Natural killer cell (primary cell): ENCODE measurements around the gene CCDC33. TPM values are rescaled to one million over a fixed set of nuclear protein-coding genes. Genes with fewer than 3 reads are reported as not detected.

Experiments
- ATAC-seq, 3 donors: fragments of 150-1000 bp in 2 of 3; fragments of 200-7000 bp in 1 of 3; cut with Tn5 transposase; 1 replicate in 1 of 3; 2 replicates in 2 of 3; pipeline ENCODE4 v1.10.0; 2021; ENCODE audit warnings: mild to moderate bottlenecking in 2 of 3, moderate library complexity in 2 of 3
- DNase-seq, 2 donors: peaks; one replicate each; pipeline versions ENCODE4 v3.0.0 to v3.0.0-alpha.2; 2013 to 2021; ENCODE audit warnings: mixed read lengths in 1 of 2
- H3K27ac ChIP-seq: one replicate; pipeline ENCODE4 v1.5.1; 2013; ENCODE audit warnings: mild to moderate bottlenecking, low read length
- H3K27me3 ChIP-seq: one replicate; pipeline ENCODE4 v1.6.1; 2013; ENCODE audit warnings: low read length; ENCODE audit not compliant: control insufficient read depth, insufficient read depth
- H3K36me3 ChIP-seq: one replicate; pipeline ENCODE4 v1.6.1; 2013; ENCODE audit warnings: low read length; ENCODE audit not compliant: control insufficient read depth, insufficient read depth
- H3K4me1 ChIP-seq: one replicate; pipeline ENCODE4 v1.6.1; 2013; ENCODE audit warnings: low read length; ENCODE audit not compliant: control insufficient read depth, insufficient read depth
- H3K4me3 ChIP-seq: one replicate; pipeline ENCODE4 v1.5.1; 2013; ENCODE audit warnings: low read length
- H3K9me3 ChIP-seq: one replicate; pipeline ENCODE4 v1.6.1; 2013; ENCODE audit warnings: low read length; ENCODE audit not compliant: control insufficient read depth, insufficient read depth
- H3K27ac Mint-ChIP-seq, 2 donors: one replicate each; pipeline ENCODE4 v1.8.0; 2022; ENCODE audit warnings: mild to moderate bottlenecking in 2 of 2, mixed read lengths in 2 of 2, moderate library complexity in 1 of 2
- H3K27me3 Mint-ChIP-seq, 2 donors: one replicate each; pipeline ENCODE4 v1.8.0; 2022; ENCODE audit warnings: low read depth in 2 of 2, mixed read lengths in 2 of 2
- H3K36me3 Mint-ChIP-seq: one replicate; pipeline ENCODE4 v1.8.0; 2022; ENCODE audit warnings: mixed read lengths
- H3K4me1 Mint-ChIP-seq, 2 donors: one replicate each; pipeline ENCODE4 v1.8.0; 2022; ENCODE audit warnings: mixed read lengths in 2 of 2
- H3K4me3 Mint-ChIP-seq: one replicate; pipeline ENCODE4 v1.8.0; 2022; ENCODE audit warnings: mild to moderate bottlenecking, moderate library complexity, mixed read lengths
- H3K9me3 Mint-ChIP-seq, 2 donors: one replicate each; pipeline ENCODE4 v1.8.0; 2022; ENCODE audit warnings: mixed read lengths in 2 of 2
- WGBS: methylation state at CpG from one replicate; pipeline ENCODE4 v1.1.7; 2013; ENCODE audit warnings: missing lambda C conversion rate; ENCODE audit not compliant: insufficient coverage; 5-methylcytosine and 5-hydroxymethylcytosine counted together
- intact Hi-C: fragments of 100-400 bp; cut with micrococcal nuclease; formaldehyde crosslinking; loops from one replicate; pipeline ENCODE4 v1.14.2; 2022
- total RNA-seq, 4 donors: library from RNA; stranded (reverse); fragments of 120-200 nt in 1 of 4; gene quantifications; one replicate each; pipeline versions ENCODE4 v1.2.3 to v1.2.4, GENCODE V29; 2013 to 2022
- TF ChIP-seq, protein P1 (sequence below): fragments of 200-600 bp; IDR thresholded peaks from one replicate; pipeline ENCODE4 v1.8.0; 2022; ENCODE audit warnings: antibody characterized with exemption

The CCDC33 gene
- total RNA-seq, 3 donors from 2014 or later (not counting 1 experiment from before 2014, with no cell fraction given), result not detected

DNA sequence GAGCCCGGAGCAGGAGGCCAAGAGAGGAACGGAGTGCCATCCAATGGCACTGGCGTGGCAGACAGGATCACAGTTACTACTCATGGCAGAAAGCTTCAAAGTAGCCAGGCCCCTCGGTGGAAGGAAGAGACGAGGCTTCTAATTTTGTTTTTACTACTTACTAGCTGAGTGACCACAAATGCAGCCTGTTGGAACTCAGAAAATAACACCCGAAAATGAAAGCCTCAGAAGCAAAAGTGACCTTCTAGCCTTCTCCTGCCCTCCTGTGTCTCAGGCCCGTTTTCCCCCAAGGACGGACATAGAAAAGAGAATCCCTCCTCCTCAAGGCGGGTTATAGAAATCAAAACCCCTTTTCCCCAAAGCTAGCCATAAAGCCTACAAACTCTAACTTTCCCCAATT, 23.6 kb upstream of the CCDC33 start:
- Histone ChIP-seq H3K36me3 (no peaks in the 10 kb centered on the region), H3K4me1 (no peaks in the 10 kb centered on the region), H3K9me3 (no peaks in the 10 kb centered on the region), H3K27me3 (no peaks in the 10 kb centered on the region), H3K27ac (no peak overlapping the region), H3K4me3 (no peak overlapping the region)
- H3K27me3 Mint-ChIP-seq, result peaks cover 3 to 8% of the 10 kb centered on the region in 2 donors
- H3K27ac Mint-ChIP-seq, result no peak overlapping the region
- intact Hi-C loops, result no loop called here
- ATAC-seq (no peak), DNase-seq (no peak)
- 75% methylated on average over 9 of the region's 9 CpGs for WGBS
- no peak overlapping the region for H3K4me3 Mint-ChIP-seq
- no peaks in the 10 kb centered on the region for H3K9me3 Mint-ChIP-seq
- no peaks in the 10 kb centered on the region for H3K4me1 Mint-ChIP-seq
- TF ChIP-seq, protein P1, sequence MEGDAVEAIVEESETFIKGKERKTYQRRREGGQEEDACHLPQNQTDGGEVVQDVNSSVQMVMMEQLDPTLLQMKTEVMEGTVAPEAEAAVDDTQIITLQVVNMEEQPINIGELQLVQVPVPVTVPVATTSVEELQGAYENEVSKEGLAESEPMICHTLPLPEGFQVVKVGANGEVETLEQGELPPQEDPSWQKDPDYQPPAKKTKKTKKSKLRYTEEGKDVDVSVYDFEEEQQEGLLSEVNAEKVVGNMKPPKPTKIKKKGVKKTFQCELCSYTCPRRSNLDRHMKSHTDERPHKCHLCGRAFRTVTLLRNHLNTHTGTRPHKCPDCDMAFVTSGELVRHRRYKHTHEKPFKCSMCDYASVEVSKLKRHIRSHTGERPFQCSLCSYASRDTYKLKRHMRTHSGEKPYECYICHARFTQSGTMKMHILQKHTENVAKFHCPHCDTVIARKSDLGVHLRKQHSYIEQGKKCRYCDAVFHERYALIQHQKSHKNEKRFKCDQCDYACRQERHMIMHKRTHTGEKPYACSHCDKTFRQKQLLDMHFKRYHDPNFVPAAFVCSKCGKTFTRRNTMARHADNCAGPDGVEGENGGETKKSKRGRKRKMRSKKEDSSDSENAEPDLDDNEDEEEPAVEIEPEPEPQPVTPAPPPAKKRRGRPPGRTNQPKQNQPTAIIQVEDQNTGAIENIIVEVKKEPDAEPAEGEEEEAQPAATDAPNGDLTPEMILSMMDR, result no peak
- H3K36me3 Mint-ChIP-seq, result no peaks in the 10 kb centered on the region

DNA sequence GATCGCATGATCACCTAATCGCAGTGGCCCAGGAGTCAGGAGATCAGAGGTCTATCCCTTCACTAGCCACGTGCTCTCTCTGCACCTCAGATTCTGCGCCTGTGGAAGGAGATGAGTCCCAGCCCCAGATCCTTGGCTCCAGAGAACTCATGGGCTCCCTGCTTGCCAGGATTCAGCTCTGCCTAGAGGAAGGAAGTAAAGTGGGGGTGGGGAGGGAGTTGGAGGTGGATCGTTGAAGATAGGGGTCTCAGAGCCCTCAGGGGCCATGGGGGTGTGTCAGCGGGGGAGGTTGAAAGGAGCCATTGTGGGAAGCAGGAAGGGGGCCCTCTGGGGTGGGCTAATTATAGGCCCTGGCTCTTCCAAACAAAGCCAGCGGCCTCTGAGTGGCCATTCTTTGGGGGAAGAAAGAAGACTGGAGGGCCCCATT, 22.3 kb upstream of the CCDC33 start:
- H3K36me3 Mint-ChIP-seq, result no peaks in the 10 kb centered on the region
- 71% methylated on average over 7 of the region's 7 CpGs for WGBS
- no peaks in the 10 kb centered on the region for H3K9me3 Mint-ChIP-seq
- no peak overlapping the region for H3K4me3 Mint-ChIP-seq
- H3K27ac ChIP-seq, result no peak overlapping the region
- no peaks in the 10 kb centered on the region for H3K36me3 ChIP-seq
- no peak overlapping the region for H3K27ac Mint-ChIP-seq
- peaks cover 0 to 8% of the 10 kb centered on the region in 2 donors for H3K27me3 Mint-ChIP-seq
- no peak overlapping the region for H3K4me3 ChIP-seq
- no peak for DNase-seq
- no peaks in the 10 kb centered on the region for H3K4me1 ChIP-seq
- no peaks in the 10 kb centered on the region for H3K9me3 ChIP-seq
- H3K4me1 Mint-ChIP-seq, result no peaks in the 10 kb centered on the region
- intact Hi-C loops, result no loop called here
- ATAC-seq, result no peak
- no peaks in the 10 kb centered on the region for H3K27me3 ChIP-seq
- TF ChIP-seq, protein P1, result no peak

DNA sequence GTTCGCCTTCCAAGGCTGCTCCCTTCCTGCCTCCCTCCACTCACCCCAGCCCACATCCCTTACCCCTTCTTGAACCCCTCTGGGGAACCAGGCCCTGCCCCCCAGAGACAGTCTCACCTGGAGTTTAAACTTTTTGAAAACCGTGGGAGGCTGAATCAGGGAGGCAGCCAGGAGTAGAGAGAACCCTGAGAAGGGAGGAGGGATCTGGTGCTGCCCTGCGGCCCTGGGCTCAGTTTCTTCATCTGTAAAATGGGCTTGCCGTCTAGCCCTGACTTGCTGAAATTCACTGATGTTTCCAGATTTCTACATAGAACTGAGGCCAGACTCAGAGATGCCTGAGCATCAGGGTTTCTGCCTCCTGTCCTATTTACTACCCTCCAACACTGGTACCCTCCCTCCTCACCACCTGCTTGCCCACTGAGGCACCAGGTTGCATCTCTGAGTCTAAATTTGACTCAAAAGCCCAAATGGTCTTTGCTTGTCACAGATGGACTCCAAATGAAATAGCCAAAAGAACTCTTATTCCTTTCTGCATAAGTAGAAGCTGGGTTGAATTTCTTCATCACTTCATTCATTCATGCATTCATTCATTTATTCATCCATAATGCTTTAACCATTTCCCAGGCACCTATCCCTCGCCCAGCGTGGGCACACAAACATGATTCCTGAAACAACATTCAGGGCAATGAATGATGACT, 21.7 kb upstream of the CCDC33 start:
- H3K9me3 Mint-ChIP-seq, result no peaks in the 10 kb centered on the region
- H3K4me3 Mint-ChIP-seq, result no peak overlapping the region
- Histone ChIP-seq H3K4me1 (no peaks in the 10 kb centered on the region), H3K9me3 (no peaks in the 10 kb centered on the region), H3K4me3 (no peak overlapping the region), H3K27me3 (no peaks in the 10 kb centered on the region), H3K27ac (no peak overlapping the region), H3K36me3 (no peaks in the 10 kb centered on the region)
- H3K36me3 Mint-ChIP-seq, result no peaks in the 10 kb centered on the region
- no peak overlapping the region for H3K27ac Mint-ChIP-seq
- TF ChIP-seq, protein P1, result no peak
- ATAC-seq, result no peak
- H3K27me3 Mint-ChIP-seq, result peaks cover 0 to 8% of the 10 kb centered on the region in 2 donors
- no peak for DNase-seq
- intact Hi-C loops, result no loop called here
- WGBS, result 81% methylated on average over 6 of the region's 6 CpGs
- no peaks in the 10 kb centered on the region for H3K4me1 Mint-ChIP-seq

DNA sequence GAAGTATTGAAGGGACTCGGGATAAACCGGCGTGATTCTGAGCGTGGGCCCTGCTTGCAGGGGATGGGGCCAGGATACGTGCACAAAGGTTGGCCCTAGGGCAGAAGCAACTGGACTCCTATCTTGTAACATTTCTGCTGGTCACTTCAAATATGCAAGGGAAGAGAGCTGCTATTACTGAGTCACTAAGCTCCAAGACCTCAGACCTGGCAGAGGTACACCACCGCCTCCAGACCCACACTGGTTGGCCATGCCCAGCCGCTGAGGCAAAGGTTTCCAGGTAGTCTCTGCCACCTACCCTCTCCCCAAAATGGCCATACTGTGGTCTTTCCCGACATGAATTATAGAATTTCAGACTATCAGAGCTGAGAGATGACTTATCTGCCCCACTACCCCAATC, 20.2 kb upstream of the CCDC33 start:
- Mint-ChIP-seq H3K9me3 (no peaks in the 10 kb centered on the region), H3K27ac (no peak overlapping the region), H3K4me3 (no peak overlapping the region), H3K36me3 (no peaks in the 10 kb centered on the region), H3K4me1 (no peaks in the 10 kb centered on the region), H3K27me3 (peaks cover 6 to 9% of the 10 kb centered on the region in 2 donors)
- Histone ChIP-seq H3K36me3 (no peaks in the 10 kb centered on the region), H3K27ac (no peak overlapping the region), H3K27me3 (no peaks in the 10 kb centered on the region), H3K9me3 (no peaks in the 10 kb centered on the region), H3K4me3 (no peak overlapping the region), H3K4me1 (no peaks in the 10 kb centered on the region)
- 94% methylated on average over 8 of the region's 8 CpGs for WGBS
- TF ChIP-seq, protein P1, result no peak
- DNase-seq (no peak), ATAC-seq (no peak)
- intact Hi-C loops, result no loop called here
